HG03558 (cell line): ENCODE measurements around the gene TNKS2.
"Not testable (repeated sequence)": the region's sequence is repeated elsewhere in the genome, so short reads cannot be mapped to it uniquely, and the experiment has no call there.

Source experiments
- ATAC-seq: cut with Tn5 transposase; IDR thresholded peaks from one replicate; pipeline ENCODE4 v1.9.1; 2021; ENCODE audit warnings: moderate number of reproducible peaks; ENCODE audit not compliant: unreplicated experiment; ENCODE audit errors: extremely low read depth

TNKS2 gene

DNA sequence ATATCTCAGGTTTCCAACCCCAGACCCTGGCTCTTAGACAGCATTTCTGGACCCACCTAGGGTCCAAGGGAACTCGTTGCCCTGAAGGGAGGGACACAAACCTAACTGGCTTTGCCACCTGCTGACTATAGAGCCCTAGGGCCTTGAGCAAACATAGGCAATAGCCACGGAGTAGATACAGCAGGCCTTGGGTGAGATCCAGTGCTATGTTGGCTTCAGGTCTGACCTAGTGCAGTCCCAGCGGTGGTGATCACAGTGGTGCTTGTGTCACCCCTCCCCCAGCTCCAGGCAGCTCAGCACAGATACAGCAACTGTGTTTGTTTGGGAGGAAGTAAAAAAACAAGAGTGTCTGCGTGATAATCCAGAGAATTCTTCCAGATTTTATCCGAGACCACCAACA, 9.7 kb upstream of the TNKS2 start:
- no peak for ATAC-seq

DNA sequence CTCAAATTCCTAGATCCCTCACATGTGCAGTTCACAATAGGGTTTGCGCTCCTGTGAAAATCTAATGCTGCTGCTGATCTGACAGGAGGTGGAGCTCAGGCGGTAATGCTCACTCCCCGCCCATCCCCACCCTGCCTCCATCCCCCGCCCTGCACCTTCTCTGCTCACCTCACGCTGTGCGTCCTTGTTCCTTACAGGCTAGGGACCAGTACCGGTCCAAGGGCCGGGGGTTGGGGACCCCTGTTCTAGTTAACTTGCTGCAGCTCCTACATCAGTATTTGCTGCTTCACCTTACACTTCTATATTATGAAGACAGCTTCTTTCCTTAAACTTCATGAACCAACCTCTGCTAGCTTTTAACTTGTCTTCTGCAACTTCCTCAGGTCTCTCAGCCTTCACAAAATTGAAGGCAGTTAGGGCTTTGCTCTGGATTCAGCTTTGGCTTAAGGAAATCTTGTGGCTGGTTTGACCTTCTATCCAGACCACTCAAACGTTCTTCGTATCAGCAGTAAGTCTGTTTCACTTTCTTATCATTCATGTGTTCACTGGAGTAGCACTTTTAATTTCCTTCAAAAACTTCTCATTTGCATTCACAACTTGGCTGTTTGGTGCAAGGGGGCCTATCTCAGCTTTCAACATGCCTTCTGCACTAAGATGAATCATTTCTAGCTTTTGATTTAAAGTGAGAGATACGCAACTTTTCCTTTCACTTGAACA, 1.7 kb upstream of the TNKS2 start:
- peak; percentile 24 for ATAC-seq

DNA sequence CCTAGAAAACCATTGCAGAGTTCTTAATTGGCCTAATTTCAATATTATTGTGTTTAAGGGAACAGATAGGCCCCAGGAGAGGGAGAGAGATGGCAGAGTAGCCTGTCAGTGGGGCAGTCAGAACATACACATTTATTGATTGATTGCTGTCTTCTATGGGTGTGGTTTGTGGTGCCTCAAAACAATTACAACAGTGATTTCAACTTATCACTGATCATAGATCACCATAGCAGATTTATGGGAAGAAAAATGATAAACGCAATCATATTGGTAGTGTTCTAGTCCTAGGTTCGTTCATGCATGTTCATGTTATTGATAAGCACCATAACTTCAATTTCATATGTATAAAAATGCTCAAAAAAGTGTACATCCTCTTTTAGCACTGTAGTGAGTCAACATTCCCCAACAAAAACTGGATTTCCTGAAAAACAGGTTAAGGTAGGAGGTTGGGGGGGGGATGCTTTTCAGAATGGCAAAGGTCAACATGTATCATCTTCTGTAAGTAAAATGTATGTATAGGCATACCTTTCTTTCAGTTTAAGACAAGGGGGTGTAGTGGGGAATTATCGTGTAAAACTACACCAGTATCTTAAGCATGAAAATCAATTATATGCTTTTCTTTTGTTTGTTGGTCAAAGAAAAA, 1.1 kb upstream of the TNKS2 start:
- ATAC-seq, result no peak

DNA sequence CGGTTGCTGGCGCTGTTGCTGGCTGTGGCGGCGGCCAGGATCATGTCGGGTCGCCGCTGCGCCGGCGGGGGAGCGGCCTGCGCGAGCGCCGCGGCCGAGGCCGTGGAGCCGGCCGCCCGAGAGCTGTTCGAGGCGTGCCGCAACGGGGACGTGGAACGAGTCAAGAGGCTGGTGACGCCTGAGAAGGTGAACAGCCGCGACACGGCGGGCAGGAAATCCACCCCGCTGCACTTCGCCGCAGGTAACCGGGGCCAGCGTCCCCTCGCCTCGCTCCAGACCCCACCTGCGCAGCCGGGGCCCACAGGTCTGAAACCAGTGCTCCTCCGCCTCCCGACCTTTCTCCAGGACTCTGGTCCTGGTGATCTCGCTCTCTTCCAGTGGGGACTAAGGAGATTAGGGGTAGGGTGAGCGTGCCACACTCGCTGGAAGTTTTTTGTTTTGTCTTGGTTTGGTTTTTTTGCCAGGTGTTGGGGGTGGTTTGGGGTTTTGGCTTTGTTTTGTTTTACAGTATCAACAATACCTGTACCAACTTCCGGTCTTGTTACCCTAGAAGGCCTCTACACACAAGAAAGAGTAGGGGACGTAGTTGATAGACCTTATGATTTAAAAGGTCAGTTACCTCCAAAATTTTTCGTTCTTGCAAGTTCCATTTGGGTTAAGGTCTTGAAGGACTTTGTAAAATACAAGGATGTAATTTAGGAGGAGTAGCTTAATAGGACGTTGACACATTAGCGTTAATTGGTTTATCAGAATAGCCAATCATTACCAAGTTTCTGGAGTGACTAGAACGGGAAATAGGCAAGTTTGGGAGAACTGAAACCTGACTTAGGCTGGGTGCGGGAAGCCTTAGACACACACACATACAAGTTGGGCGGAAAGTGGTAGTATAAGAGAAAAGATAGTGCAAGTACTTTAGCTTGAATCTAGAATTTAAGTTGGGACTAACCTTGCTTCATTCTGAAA, 704 bp downstream of the TNKS2 start:
- ATAC-seq, result peak; percentile 2

DNA sequence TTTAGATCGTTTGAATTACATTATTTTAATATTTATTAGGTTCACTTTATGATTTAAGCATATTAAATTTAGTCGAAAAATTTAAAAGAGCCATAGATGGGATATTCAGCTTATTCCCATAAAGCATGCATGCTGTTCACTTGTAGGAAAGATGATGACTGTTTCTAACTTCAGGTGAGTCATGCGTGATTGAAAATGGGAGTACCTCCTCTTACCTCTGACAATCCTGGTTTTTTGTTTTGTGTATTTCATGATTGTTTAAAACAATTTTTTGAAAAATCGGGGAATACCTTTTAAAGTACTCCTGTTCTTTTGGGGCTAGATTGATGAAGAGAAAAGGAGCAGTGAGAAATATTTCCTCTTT, 1.4 kb downstream of the TNKS2 start:
- ATAC-seq, result no peak

DNA sequence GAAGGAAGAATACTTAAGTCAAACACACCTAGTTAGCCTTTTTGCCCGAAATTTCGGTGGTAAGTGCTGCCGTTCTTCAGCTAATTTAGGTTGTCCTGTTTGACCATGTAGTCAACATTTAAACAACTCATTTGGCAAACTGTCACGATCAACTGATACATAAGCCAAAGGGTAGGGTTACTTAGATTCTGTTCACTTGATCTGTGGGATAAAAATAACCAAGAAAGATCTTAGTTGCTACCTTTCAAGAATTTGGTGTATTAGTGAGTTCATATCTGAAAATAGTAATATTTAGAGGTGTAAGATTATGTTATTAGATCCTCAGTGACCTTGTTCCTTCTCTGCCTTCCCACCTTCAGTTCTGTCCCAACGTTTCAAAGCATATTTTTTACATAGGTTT, 2.0 kb downstream of the TNKS2 start:
- ATAC-seq, result no peak

DNA sequence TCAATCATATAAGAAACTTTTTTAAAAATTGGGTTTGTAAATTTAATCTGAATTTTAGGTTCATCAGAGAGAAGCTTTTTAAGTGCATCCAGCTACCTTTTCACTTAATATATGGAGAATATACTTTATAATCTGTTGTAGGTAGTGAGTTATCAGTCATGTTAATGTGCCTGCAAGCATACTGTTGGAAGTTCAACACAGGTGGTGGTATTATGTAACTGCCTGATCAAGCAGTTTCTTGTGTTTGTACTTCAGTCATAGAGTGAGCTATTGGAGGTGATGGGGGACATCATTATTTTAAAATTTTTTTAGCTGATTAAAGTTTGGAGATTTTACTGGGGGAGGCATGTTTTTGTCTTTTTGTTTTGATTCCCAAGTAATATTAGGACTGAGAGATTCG, 2.5 kb downstream of the TNKS2 start:
- ATAC-seq, result no peak

DNA sequence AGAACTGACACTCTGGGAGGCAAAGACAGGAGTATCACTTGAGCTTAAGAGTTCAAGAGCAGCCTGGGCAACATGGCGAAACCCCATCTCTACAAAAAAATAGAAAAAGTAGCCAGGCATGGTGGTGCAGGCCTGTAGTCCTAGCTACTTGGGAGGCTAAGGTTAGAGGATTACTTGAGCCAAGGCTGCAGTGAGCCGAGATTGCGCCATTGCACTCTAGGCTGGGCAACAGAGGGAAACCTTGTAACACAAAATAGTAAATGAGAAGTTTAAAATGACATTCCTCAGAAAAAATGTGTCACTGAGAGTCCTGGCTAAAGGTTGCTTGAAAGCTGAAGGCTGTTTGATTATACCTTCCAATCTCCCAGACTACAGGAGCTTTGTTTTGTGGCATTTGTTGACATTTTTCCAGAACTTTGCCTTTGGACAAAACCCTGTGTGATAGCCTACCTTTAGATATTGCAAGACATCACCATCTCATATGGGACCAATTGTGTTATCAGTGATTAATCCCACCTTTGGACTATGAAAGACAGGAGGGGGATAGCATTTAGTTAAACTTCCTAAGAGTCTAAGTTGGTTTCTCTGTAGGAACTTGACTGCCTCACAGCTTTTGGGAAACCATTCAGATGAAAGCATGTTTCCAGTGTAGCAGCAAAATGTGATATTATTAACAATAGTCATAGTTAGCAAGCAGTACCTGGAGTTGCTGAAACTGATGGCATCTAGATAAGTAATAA, 5.3 kb downstream of the TNKS2 start:
- ATAC-seq, result no peak

DNA sequence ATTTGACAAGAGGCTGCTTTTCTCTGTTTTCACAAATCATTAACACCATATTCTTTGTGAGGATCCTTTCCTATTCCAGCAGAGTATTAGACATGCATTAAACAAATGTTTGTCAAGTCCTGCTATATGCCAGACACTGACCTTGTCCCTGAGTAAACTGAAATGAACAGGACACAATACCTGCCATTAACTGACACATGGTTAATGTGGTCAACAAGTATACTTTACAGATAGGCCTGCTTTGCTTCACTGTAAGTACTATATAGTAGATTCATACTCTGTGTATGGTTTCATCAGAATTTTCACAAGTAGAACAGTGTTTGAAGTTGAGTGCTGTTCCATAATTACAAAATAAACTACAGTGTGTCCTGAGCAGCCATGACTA, 5.9 kb downstream of the TNKS2 start:
- ATAC-seq, result no peak

DNA sequence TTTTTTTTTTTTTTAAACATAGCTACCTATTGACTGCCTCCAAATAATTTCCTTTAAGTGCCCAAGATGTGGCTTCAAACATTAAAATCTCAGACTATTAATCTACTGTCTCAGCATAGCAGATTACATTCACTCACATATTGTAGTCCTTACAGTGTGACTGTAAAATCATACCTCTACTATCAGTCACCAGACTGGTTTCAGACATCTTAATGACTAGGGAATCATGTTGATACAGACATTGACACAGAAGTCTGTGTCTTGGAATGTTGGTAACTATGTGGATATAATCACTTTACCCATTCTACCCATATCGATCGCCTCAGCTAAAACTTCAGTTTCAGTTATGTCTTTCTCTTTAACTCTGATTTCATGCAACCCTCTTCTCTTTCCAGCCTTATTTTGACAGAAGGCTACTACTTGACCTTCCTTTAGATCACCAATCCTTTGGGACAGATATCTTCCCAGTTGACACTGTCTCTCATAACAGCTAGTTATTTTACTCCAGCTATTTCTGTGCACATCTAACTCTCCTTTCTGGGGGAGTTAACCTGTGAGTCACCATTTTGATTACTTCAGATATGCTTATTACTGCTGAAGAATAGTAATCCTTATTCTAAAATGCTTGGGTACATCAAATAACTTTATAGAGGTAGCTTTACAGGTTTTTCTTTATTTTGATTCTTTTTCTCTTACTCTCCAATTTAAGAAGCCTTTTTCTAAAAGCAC, 7.0 kb downstream of the TNKS2 start:
- no peak for ATAC-seq

DNA sequence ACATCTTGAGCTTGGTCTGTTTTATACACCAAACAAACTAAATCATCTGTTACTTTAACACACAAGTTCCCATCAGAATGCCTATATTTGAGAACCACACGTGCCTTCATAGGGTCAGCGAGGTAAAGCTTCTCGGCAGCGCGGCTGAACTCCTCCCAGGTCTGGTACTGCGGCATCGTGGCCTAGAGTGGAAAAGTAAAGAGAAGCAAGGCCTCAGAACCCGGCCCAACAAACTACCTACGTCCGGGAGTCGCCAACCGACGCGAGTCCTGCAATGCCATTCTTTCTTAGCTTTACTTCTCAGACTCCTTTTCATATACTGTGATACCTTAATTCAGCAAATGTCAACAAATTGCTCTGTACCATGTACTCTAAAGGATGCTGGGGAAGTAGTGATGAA, 9.0 kb downstream of the TNKS2 start:
- not testable (repeated sequence) for ATAC-seq

DNA sequence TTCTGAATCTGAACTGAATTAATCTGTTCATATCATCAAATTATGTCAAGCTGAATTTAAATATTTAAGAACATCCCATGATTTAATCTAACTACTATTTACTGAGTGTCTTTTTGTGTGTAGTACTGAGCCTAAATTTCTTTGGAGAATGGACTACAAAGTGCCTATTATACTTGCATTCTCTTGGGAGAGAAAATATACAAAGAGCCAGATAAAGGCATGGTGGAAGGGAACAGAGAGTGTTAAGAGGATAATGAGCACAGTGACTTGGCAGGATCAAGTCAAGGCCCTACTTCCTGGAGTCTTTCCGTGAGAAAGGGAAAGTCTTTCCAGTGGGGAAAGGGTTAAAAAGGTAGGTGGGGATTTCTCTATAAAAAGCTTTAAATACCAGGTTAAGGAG, 15.0 kb downstream of the TNKS2 start:
- no peak for ATAC-seq

DNA sequence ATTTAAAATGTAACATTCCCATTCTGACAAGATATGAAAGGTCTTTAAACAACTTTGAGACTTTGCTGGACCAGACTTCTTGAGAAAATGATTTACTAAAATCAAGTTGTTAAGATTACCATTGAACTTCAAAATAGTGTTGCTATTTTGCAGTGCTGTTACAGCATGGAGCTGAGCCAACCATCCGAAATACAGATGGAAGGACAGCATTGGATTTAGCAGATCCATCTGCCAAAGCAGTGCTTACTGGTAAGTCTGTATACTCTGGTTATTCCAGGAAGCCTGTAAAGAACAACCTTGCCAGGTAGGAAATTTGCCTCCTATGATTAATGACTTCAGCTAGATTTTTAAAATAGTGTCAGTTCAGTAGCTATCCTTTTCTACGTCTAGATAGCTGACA, 18.8 kb downstream of the TNKS2 start:
- no peak for ATAC-seq

DNA sequence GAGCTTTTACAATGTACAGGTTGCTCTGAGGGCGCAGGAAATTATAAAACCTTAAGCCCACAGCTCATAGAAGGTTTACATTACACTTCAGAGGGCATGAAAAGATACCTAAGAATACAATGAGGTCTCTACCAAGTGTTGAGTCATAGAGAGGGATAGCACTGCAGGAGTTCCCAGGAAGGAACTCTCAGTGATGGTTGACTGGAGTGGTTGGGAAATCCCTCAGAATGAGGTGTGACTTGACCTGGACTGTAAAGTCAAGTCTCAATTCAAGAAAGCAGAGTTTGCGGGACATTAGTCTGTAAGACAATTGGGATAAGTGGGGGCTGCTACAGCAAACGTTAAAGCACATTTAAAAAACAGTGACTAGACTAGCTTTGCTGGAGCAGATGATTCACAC, 21.9 kb downstream of the TNKS2 start:
- ATAC-seq, result no peak

DNA sequence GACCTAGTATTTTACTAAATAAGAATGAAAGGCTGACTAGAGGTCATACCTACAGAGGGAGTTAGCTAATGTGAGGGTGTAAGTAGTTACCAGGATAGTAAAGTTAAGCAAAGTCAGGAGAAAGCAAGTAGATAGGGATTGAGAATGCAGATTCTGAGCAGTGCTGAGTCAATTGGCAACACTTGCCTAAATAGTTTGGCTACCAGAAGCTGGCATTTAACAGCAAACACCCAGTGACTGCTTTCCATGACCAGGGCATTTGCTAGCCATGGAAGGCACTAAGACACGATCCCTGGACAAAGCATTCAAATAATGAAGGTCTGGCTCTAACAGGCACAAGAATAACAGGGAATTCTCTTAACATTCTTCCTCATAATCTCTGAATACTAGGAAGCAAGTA, 25.9 kb downstream of the TNKS2 start:
- no peak for ATAC-seq

DNA sequence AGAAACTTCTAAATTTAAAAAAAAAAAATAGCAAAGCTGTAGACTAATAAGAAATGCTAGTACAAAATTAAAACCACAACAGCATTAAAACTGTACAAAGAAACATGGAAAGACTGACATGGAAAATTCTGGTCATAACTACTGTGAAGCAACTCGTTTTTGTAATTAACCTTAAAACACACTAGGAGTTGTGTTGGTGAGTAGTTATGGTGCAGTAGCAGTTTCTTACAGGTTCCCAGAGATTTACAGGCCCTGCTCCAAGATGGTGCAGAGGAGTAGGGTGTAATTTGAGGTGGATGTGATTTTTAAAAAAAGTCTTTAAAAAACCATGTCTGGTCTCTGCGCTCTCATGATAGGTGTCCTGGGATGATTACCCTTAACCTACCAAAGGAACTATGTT, 31.0 kb downstream of the TNKS2 start:
- ATAC-seq, result no peak

DNA sequence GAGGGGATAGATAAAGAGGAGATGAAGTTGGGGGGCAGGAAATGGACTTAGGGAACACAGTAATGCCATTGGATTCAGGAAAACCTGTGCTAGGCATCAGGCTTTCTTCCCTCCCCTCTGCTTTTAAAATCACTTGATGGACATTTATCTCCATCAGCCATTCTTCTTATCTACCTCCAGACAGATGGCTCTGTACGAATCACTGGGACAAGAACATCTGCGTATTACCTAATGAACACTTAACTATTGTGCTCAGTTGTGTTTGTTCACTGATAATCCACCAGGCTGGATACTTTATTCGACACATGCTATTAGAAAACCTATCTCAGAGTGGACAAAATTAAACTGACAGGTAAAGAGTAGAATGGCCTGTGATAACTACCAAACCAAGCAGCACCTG, 40.0 kb downstream of the TNKS2 start:
- ATAC-seq, result no peak

DNA sequence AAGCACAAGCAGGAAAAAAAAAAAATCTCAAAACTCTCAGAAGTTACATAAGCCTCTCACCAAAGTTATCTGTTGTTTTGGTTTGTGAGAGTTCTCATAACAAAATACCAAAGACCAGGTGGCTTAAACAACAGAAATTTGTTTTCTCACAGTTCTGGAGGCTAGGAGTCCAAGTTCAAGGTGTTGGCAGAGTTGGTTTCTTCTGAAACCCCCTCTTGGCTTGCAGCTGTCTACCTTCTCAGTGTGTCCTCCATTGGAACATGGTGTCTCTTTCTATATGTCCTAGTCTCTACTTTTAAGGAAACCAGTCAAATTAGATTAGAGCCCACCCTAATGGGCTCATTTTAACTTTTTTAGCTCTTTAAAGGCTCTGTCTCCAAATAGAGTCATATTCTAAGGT, 44.9 kb downstream of the TNKS2 start:
- no peak for ATAC-seq

DNA sequence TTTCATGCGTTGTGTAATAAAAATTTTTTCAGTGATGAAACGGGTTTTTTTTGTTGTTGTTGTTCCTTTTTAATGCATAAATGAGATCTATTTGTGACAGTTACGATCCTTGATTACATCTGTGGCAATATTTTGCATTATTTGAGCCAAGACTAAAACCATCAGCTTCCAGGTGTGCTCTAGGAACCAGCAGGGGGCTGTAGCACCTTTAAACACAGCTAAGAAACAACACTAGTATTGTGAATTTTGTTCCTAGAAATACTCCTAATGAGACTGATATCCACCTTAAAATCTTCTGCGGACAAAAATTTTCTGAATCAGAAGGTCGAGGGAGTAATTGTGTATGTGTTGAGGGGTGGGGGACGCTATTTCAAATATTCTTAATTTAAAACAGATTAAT, 58.4 kb downstream of the TNKS2 start:
- ATAC-seq, result no peak

DNA sequence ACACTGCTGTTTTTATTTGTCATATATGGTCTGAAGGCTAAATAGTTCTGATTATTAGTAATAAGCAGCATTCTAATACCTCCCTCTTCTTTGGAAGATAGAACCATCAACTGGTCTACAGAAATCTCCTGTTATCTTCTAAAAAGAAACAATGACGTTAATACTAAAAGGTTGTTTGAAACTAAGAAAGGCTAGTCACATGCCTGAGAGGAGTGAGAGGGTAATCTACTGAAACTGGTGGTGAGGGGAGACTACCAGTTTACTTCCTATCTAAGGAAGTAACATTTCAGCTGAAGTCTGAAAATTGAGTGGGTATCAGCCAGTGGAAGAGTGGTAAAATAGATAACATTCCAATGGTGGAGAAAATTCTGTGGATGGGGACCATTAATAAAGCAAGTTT, 62.7 kb downstream of the TNKS2 start:
- no peak for ATAC-seq
